ENCODE data around the gene GNPTAB. TPM values are rescaled to one million over a fixed set of nuclear protein-coding genes. Genes with fewer than 3 reads are reported as not detected.

GNPTAB gene
- total and polyA plus RNA-seq, 2 of the 4 experiments (the other 2 are of a cell fraction): 16.0 to 24.2 TPM

GRCh38 chr12:101761781-101762180 is 69.0 kb downstream of the GNPTAB start:
- H3K4ac ChIP-seq (ENCODE audit: low read depth, low read length): no peak overlapping the region
- DNase-seq (no peak), ATAC-seq (ENCODE audit: low read depth) (no peak)
- no peak overlapping the region for H2AFZ ChIP-seq (replicated peaks; ENCODE audit: low read length, poor library complexity)
- no peak overlapping the region for H3K23ac ChIP-seq (ENCODE audit: low read depth, low read length)
- H3K9me3 ChIP-seq (ENCODE audit: control insufficient read depth, insufficient read depth, low read length): no peaks in the 10 kb centered on the region
- H3K4me1 ChIP-seq (ENCODE audit: control insufficient read depth, insufficient read depth, low read length): no peaks in the 10 kb centered on the region
- in situ Hi-C loops (cut with MboI; ENCODE audit: low sequenced_read_pairs): loop anchor here (10.0 kb wide), 1 partner anchor 347 kb away; no protein-coding TSS in a partner anchor
- H3K4me3 ChIP-seq (ENCODE audit: insufficient read depth, low read depth, low read length): no peak overlapping the region
- H3K27me3 ChIP-seq (ENCODE audit: control insufficient read depth, insufficient read depth, low read length): no peaks in the 10 kb centered on the region
- no peak overlapping the region for H3K14ac ChIP-seq (replicated peaks; ENCODE audit: low read depth, low read length)
- no peak overlapping the region for H3K56ac ChIP-seq (ENCODE audit: extremely low read depth, insufficient read depth, low read length)
- no peak overlapping the region for H2BK15ac ChIP-seq (ENCODE audit: low read depth, low read length)
- no peak overlapping the region for H4K5ac ChIP-seq (ENCODE audit: low read depth, low read length)
- no peak for TF ChIP-seq SMC3 (IDR thresholded peaks at IDR 0.05; ENCODE audit: low read depth, low read length)
- no peak for TF ChIP-seq BHLHE40 (IDR thresholded peaks at IDR 0.05; ENCODE audit: low read depth, low read length)
- TF ChIP-seq, protein P1, sequence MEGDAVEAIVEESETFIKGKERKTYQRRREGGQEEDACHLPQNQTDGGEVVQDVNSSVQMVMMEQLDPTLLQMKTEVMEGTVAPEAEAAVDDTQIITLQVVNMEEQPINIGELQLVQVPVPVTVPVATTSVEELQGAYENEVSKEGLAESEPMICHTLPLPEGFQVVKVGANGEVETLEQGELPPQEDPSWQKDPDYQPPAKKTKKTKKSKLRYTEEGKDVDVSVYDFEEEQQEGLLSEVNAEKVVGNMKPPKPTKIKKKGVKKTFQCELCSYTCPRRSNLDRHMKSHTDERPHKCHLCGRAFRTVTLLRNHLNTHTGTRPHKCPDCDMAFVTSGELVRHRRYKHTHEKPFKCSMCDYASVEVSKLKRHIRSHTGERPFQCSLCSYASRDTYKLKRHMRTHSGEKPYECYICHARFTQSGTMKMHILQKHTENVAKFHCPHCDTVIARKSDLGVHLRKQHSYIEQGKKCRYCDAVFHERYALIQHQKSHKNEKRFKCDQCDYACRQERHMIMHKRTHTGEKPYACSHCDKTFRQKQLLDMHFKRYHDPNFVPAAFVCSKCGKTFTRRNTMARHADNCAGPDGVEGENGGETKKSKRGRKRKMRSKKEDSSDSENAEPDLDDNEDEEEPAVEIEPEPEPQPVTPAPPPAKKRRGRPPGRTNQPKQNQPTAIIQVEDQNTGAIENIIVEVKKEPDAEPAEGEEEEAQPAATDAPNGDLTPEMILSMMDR (conservative IDR thresholded peaks at IDR 0.05; ENCODE audit: low read depth, low read length): no peak
- TF ChIP-seq NFE2L2 (IDR thresholded peaks at IDR 0.05; ENCODE audit: low read depth, low read length): no peak
- no peak for TF ChIP-seq ELK1 (IDR thresholded peaks at IDR 0.05; ENCODE audit: borderline replicate concordance, low read depth, low read length)
- no peak for TF ChIP-seq RFX5 (IDR thresholded peaks at IDR 0.05; ENCODE audit: low read depth, low read length)
- no peak for TF ChIP-seq RAD21 (IDR thresholded peaks at IDR 0.05; ENCODE audit: low read length)
- TF ChIP-seq MAFK (IDR thresholded peaks at IDR 0.05; ENCODE audit: low read depth, low read length): no peak
- no peak for TF ChIP-seq FOS (IDR thresholded peaks at IDR 0.05; ENCODE audit: low read depth, low read length)
- no peak for TF ChIP-seq POLR2A (IDR thresholded peaks at IDR 0.05; ENCODE audit: low read depth, low read length)
- no peak for TF ChIP-seq MAZ (IDR thresholded peaks at IDR 0.05; ENCODE audit: borderline replicate concordance, low read depth, low read length)
- no peak for TF ChIP-seq CHD1 (IDR thresholded peaks at IDR 0.05; ENCODE audit: low read depth, low read length)
- TF ChIP-seq, protein P2, sequence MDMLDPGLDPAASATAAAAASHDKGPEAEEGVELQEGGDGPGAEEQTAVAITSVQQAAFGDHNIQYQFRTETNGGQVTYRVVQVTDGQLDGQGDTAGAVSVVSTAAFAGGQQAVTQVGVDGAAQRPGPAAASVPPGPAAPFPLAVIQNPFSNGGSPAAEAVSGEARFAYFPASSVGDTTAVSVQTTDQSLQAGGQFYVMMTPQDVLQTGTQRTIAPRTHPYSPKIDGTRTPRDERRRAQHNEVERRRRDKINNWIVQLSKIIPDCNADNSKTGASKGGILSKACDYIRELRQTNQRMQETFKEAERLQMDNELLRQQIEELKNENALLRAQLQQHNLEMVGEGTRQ (IDR thresholded peaks at IDR 0.05; ENCODE audit: low read depth, low read length): no peak
- TF ChIP-seq CEBPB (IDR thresholded peaks at IDR 0.05; ENCODE audit: low read depth, low read length): no peak
- CTCF ChIA-PET: interaction anchor here (0.6 kb wide), 1 partner anchor 128 kb away, joined by 3 read pairs; no protein-coding TSS in a partner anchor
- H4K20me1 ChIP-seq (ENCODE audit: insufficient read depth, low read length): no peaks in the 10 kb centered on the region
- dilution Hi-C loops (cut with HindIII; ENCODE audit: low sequenced_read_pairs, unreplicated experiment): no loop called here
- POLR2A ChIA-PET (ENCODE audit: unreplicated experiment): no interaction called here
- H4K8ac ChIP-seq (ENCODE audit: low read depth in 2 of 2, low read length in 2 of 2): no peak overlapping the region
- H2AK5ac ChIP-seq (ENCODE audit: low read depth, low read length): no peak overlapping the region
- no peak overlapping the region for H2BK5ac ChIP-seq (ENCODE audit: low read depth, low read length, poor library complexity, severe bottlenecking)
- intact Hi-C loops (cut with micrococcal nuclease): loop anchor here (5.0 kb wide), 1 partner anchor 269 kb away; no protein-coding TSS in a partner anchor
- no peak overlapping the region for H2AK9ac ChIP-seq (replicated peaks; ENCODE audit: low read depth, low read length, poor library complexity)
- H3K4me2 ChIP-seq (ENCODE audit: low read depth, low read length): no peak overlapping the region
- no peak overlapping the region for H3K18ac ChIP-seq (ENCODE audit: low read depth, low read length)
- no peak overlapping the region for H3K9ac ChIP-seq (ENCODE audit: low read depth, low read length)
- no peak overlapping the region for H2BK120ac ChIP-seq (ENCODE audit: low read depth, low read length)
- no TSS peak for BruUV-seq (replicated peaks)
- no CpG with 5 or more reads among the region's 4 CpGs for WGBS, 2 experiments (ENCODE audit: extremely low coverage in 2 of 2, insufficient read length in 1 of 2)
- no peak overlapping the region for H2BK20ac ChIP-seq (ENCODE audit: low read depth, low read length)
- peaks cover 11% of the 10 kb centered on the region for H3K36me3 ChIP-seq (ENCODE audit: control insufficient read depth, insufficient read depth, low read length)
- no peak overlapping the region for H3K27ac ChIP-seq (ENCODE audit: insufficient read depth, low read length)
- no peaks in the 10 kb centered on the region for H3K79me1 ChIP-seq (ENCODE audit: low read depth in 1 of 2, low read length in 2 of 2)
- H4K91ac ChIP-seq (ENCODE audit: insufficient read depth, low read depth, low read length): no peak overlapping the region
- H3K9me1 ChIP-seq (ENCODE audit: insufficient read depth, low read length): no peaks in the 10 kb centered on the region; the same call in 1 of the 2 replicates
